Measurements from ENCODE around the gene VTI1A.

DNA sequence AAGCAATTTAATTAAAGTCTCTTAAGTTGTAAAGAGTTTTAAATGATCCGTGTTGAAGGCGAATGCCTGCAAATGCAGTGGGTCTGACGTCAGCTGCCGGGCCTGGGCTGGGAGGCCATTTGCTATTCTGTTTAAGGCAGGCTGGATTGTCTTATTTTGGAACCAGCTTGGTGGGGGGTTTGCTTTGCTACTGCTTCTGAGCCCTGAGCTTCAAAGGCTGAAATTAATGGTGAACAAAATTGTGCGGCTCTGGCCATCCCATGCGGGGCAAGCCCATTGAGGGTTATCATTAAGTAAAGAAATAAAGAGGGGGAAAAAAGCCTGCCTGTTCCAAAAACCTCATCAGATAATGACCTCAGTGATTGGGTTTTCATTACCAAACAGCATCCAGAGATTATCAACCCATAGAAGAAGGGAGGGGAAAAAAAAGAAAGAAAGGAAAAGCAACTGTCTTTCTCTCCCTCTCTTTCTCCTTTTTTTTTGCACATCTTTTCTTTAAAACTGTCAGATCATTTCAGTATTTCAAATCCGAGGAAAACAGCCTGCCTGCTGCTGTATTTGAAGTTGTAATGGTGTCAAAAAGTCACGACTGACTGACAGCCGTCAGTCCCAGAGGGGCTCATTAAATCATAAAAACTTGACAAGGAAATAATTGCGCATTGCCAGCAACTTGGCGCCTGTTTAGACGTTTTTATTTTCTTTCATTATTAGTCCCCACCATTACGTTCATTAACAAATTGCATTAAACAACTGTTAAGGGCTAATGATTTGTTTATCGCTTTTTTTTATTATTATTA is 371.2 kb downstream of the VTI1A start:
- TF ChIP-seq, protein P1, sequence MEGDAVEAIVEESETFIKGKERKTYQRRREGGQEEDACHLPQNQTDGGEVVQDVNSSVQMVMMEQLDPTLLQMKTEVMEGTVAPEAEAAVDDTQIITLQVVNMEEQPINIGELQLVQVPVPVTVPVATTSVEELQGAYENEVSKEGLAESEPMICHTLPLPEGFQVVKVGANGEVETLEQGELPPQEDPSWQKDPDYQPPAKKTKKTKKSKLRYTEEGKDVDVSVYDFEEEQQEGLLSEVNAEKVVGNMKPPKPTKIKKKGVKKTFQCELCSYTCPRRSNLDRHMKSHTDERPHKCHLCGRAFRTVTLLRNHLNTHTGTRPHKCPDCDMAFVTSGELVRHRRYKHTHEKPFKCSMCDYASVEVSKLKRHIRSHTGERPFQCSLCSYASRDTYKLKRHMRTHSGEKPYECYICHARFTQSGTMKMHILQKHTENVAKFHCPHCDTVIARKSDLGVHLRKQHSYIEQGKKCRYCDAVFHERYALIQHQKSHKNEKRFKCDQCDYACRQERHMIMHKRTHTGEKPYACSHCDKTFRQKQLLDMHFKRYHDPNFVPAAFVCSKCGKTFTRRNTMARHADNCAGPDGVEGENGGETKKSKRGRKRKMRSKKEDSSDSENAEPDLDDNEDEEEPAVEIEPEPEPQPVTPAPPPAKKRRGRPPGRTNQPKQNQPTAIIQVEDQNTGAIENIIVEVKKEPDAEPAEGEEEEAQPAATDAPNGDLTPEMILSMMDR (IDR thresholded peaks at IDR 0.05; ENCODE audit: low read depth, low read length), result no peak
- TF ChIP-seq POLR2A (IDR thresholded peaks at IDR 0.05; ENCODE audit: extremely low read depth, insufficient read length) (no peak), MYC (IDR thresholded peaks at IDR 0.05; ENCODE audit: low read depth, low read length) (no peak)

Data from NB4 (cell line).